Choroid plexus epithelial cell (primary cell): ENCODE results near the gene BANK1.
A peak's percentile ranks its signal among the peaks of the same experiment; 100 is the strongest.

Experiments
- DNase-seq: peaks from one replicate; pipeline ENCODE4 v3.0.0-alpha.2; 2010; ENCODE audit warnings: low read depth
- H3K4me3 ChIP-seq: 2 replicates; pipeline ENCODE4 v1.5.1; 2011; ENCODE audit warnings: low read depth, mild to moderate bottlenecking, control low read depth, low read length, moderate library complexity
- CTCF ChIP-seq: conservative IDR thresholded peaks from 2 replicates; pipeline ENCODE4 v1.5.1; 2011; ENCODE audit warnings: low read depth, mild to moderate bottlenecking, control low read depth, inconsistent platforms, low read length, moderate library complexity

Gene BANK1

DNA sequence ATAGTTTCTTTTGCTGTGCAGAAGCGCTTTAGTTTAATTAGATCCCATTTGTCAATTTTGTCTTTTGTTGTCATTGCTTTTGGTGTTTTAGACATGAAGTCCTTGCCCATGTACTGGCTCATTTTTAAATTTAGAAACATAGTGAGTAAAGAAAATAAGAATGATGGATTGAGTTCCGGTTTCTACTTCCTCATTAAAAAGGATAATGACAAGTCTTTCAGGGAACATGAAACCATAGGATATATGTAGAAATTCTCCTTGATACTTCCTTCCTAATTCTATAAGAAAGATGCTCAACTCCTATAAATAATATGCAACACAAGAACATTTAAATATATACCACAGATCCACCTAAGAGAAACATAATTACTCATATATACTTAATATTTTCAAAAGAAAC is 240.9 kb downstream of the BANK1 start:
- TF ChIP-seq CTCF: no peak
- no peak for DNase-seq
- H3K4me3 ChIP-seq: no peak overlapping the region

GRCh38 chr4:102036016-102036415 is 245.5 kb downstream of the BANK1 start:
- TF ChIP-seq CTCF: no peak
- DNase-seq: no peak
- no peak overlapping the region for H3K4me3 ChIP-seq

DNA sequence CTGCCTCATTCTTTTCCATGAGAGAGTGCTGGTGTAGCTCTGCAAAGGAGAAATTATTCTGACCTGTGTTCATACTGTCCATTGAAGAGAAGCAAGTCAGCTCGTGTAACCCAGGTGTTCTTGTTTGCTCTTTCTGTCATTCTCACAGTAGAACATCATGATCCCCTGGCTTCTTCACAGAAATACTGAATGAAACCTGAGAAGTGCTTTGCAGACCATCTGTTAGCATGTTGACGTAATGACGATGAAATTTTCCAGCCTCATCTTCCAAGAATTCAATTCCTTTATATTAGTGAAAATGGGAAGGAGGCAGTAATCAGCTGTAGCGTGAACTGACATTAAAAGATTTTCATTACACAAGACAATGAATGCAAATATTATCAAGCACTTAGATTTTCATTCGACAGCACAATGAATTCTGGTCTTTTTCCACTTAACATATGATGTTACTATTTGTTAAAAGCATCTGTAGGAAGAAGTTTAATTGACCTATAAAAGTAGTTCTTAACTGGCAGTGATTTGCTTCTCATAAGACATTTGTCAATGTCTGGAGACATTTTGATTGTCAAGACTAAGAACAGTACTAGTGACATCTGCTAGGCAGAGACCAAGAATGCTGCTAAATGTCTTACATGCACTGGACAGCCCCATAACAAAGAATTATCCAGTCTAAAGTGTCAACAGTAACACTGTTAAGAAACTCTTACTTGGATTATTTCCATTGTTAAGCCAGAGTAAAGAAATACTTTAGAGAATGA is 246.3 kb downstream of the BANK1 start:
- H3K4me3 ChIP-seq: no peak overlapping the region
- no peak for TF ChIP-seq CTCF

DNA sequence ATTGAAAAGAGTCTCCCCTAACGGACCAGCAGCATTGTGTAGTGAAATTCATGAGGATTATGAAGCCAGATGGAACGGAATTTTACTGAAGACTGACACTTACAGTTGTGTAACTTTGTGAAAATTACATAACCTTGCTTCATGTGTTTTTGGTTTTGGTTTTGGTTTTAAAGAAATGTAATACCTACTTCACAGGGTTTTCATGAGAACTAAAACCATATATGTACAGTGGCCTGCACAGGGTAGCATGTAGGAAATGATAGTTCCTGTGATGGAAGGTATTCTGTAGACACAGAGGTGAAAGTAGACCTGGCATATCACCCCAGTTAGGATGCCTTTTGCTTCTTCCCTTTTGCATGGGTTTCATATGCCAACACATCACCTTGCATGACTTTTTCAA is 247.0 kb downstream of the BANK1 start:
- peak; percentile 9 for DNase-seq
- TF ChIP-seq CTCF: no peak
- H3K4me3 ChIP-seq: no peak overlapping the region

More for the DNA sequence above, 246.3 kb downstream of the BANK1 start:
- DNase-seq: peak; percentile 48

DNA sequence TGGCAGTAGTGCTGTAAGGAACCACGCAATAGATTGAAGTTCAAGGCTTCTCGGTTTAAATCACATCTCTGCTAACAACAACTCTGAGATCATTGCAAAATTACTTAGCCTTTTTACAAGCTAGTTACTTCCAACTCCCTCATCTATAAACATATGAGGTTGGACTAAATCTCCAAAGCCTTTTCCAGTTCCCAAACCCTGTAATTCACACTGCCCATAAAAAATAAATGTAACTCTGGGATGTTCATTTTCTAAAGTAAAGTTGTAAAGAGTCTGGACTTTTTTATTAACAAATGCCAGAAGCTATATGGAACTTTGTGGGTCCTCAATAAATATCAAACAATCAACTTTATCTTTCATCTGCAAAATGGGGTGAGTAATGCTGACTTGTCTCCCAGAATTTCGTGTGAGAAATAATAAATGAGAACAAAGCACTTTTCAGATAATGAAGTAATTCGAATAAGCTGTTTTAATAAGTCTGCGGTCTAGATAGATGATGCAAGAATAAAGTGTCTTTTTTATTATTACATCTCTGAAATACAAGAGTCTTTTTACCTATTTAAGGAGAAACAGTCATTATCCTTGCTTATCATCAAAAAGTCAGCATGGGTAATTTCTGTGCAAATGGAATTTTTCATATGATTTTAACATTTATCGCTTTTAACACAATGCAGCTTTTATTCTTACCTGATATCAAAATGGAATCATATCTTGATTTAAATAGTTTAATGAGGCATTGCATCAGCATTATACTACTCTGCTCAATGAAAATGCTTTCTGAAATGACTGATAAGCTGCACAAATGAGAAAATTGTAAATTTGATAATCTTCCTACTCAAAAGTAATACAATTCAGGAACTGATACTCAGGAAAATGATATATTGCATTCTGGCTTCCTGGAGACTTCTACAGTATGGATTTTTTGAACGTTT is 252.6 kb downstream of the BANK1 start:
- H3K4me3 ChIP-seq: no peak overlapping the region
- DNase-seq: no peak
- TF ChIP-seq CTCF: no peak

- no peak overlapping the region for H3K4me3 ChIP-seq
- no peak for DNase-seq
- no peak for TF ChIP-seq CTCF
These were observed 257.1 kb downstream of the BANK1 start for GRCh38 chr4:102047616-102048015.
